SK-N-SH (cell line): Measurements from ENCODE around the gene SLC9A7. TPM values are rescaled to one million over a fixed set of nuclear protein-coding genes. Genes with fewer than 3 reads are reported as not detected.

ENCODE experiments used
- CTCF ChIA-PET: fragments of 300-600, 350-600 bp; formaldehyde crosslinking; extraction: SDS; loops from one replicate; lab custom pipeline; 2021; lab: Yijun Ruan, JAX
- POLR2A ChIA-PET: fragments of 350-600 bp; sonication (Branson Sonifier 250); formaldehyde crosslinking; extraction: SDS; loops from one replicate; lab custom pipeline; 2020; ENCODE audit warnings: antibody characterized with exemption, inconsistent platforms; lab: Yijun Ruan, JAX
- DNase-seq: peaks from one replicate; pipeline ENCODE4 v3.0.0; 2012
- H2AFZ ChIP-seq: fragments of 200-600 bp; sonication (generic); 2 replicates; pipeline ENCODE4 v1.8.1; 2016; ENCODE audit warnings: antibody characterized with exemption, mild to moderate bottlenecking, low read depth
- H3F3A ChIP-seq: fragments of 200-600 bp; sonication (generic); replicated peaks from 2 replicates; pipeline ENCODE3; 2016; ENCODE audit warnings: antibody characterized with exemption, mild to moderate bottlenecking; ENCODE audit not compliant: insufficient read depth
- H3K27ac ChIP-seq, 2 experiments: fragments of 200-500 bp in 1 of 2; fragments of 200-600 bp in 1 of 2; sonication (Bioruptor generic) in 1 of 2; sonication (generic), shearing (Covaris generic) in 1 of 2; 2 replicates each; pipeline versions ENCODE4 v1.5.1 to v1.6.1; 2014 to 2016; ENCODE audit warnings: low read depth in 2 of 2, inconsistent platforms in 1 of 2, low read length in 1 of 2, mild to moderate bottlenecking in 1 of 2, mixed read lengths in 1 of 2
- H3K27me3 ChIP-seq: fragments of 200-600 bp; sonication (generic), shearing (Covaris generic); 2 replicates; pipeline ENCODE4 v1.6.1; 2016; ENCODE audit warnings: mixed run types; ENCODE audit not compliant: insufficient read depth
- H3K36me3 ChIP-seq, 2 experiments: fragments of 200-500 bp in 1 of 2; fragments of 200-600 bp in 1 of 2; sonication (Bioruptor generic) in 1 of 2; sonication (generic) in 1 of 2; replicated peaks in 1 of 2; 2 replicates each; pipeline versions ENCODE3 to v1.5.1; 2014 to 2016; ENCODE audit warnings: low read length in 1 of 2, mild to moderate bottlenecking in 1 of 2; ENCODE audit not compliant: insufficient read depth in 2 of 2, control insufficient read depth in 1 of 2
- H3K4me1 ChIP-seq, 2 experiments: fragments of 200-500 bp in 1 of 2; fragments of 200-600 bp in 1 of 2; sonication (Bioruptor generic) in 1 of 2; sonication (generic), shearing (Covaris generic) in 1 of 2; 2 replicates each; pipeline versions ENCODE4 v1.5.1 to v1.6.1; 2014 to 2016; ENCODE audit warnings: low read depth in 1 of 2, low read length in 1 of 2, mixed run types in 1 of 2; ENCODE audit not compliant: insufficient read depth in 2 of 2, control insufficient read depth in 1 of 2
- H3K4me2 ChIP-seq: fragments of 200-600 bp; sonication (generic), shearing (Covaris generic); 2 replicates; pipeline ENCODE4 v1.6.1; 2017; ENCODE audit warnings: mixed run types
- H3K4me3 ChIP-seq, 2 experiments: fragments of 200-500 bp in 1 of 2; fragments of 200-600 bp in 1 of 2; sonication (Bioruptor generic) in 1 of 2; sonication (generic), shearing (Covaris generic) in 1 of 2; 2 replicates each; pipeline versions ENCODE4 v1.5.1 to v1.8.1; 2014 to 2016; ENCODE audit warnings: low read depth in 2 of 2, inconsistent platforms in 1 of 2, low read length in 1 of 2, mild to moderate bottlenecking in 1 of 2, mixed read lengths in 1 of 2, moderate library complexity in 1 of 2
- H3K79me2 ChIP-seq: fragments of 200-600 bp; sonication (generic); 2 replicates; pipeline ENCODE4 v1.8.1; 2017; ENCODE audit warnings: mild to moderate bottlenecking; ENCODE audit not compliant: insufficient read depth
- H3K9ac ChIP-seq: fragments of 200-600 bp; sonication (generic); 2 replicates; pipeline ENCODE4 v1.6.1; 2017; ENCODE audit warnings: mixed run types
- H3K9me2 ChIP-seq: fragments of 200-600 bp; sonication (generic); 2 replicates; pipeline ENCODE4 v1.6.1; 2017; ENCODE audit warnings: mixed run types
- H3K9me3 ChIP-seq: fragments of 200-600 bp; sonication (generic); 2 replicates; pipeline ENCODE4 v1.6.1; 2017; ENCODE audit warnings: mixed run types, mild to moderate bottlenecking, moderate library complexity
- H4K20me1 ChIP-seq: fragments of 200-600 bp; sonication (generic); 2 replicates; pipeline ENCODE4 v1.6.1; 2017; ENCODE audit warnings: mild to moderate bottlenecking, mixed run types; ENCODE audit not compliant: insufficient read depth
- CHD2 ChIP-seq: fragments of 150-350 bp; IDR thresholded peaks from 2 replicates; pipeline ENCODE4 v1.6.1; 2018; ENCODE audit warnings: low read length; ENCODE audit not compliant: partially characterized antibody
- ELF1 ChIP-seq: IDR thresholded peaks from 2 replicates; pipeline ENCODE4 v1.4.0; 2012
- EP300 ChIP-seq, 2 experiments: IDR thresholded peaks; 2 replicates each; pipeline versions ENCODE4 v1.4.0 to v1.6.1; 2012; ENCODE audit warnings: borderline replicate concordance in 1 of 2, low read depth in 1 of 2, low read length in 1 of 2
- FOSL2 ChIP-seq: IDR thresholded peaks from 2 replicates; pipeline ENCODE4 v1.4.0; 2012; ENCODE audit warnings: low read depth, mild to moderate bottlenecking, moderate library complexity, borderline replicate concordance
- GABPA ChIP-seq: IDR thresholded peaks from 2 replicates; pipeline ENCODE4 v1.4.0; 2012; ENCODE audit warnings: low read depth, mild to moderate bottlenecking
- JUND ChIP-seq: IDR thresholded peaks from 2 replicates; pipeline ENCODE4 v1.4.0; 2012
- MEF2A ChIP-seq: IDR thresholded peaks from 2 replicates; pipeline ENCODE4 v1.4.0; 2012; ENCODE audit warnings: low read depth, borderline replicate concordance
- NFIC ChIP-seq: IDR thresholded peaks from 2 replicates; pipeline ENCODE4 v1.4.0; 2012; ENCODE audit warnings: borderline replicate concordance
- NRF1 ChIP-seq: IDR thresholded peaks from 2 replicates; pipeline ENCODE4 v1.6.1; 2012; ENCODE audit warnings: low read depth, mild to moderate bottlenecking, low read length
- POLR2AphosphoS5 ChIP-seq: IDR thresholded peaks from 2 replicates; pipeline ENCODE4 v1.6.1; 2012; ENCODE audit warnings: low read depth, low read length
- RAD21 ChIP-seq: IDR thresholded peaks from 2 replicates; pipeline ENCODE4 v1.6.1; 2012; ENCODE audit warnings: mild to moderate bottlenecking, low read length
- RFX5 ChIP-seq: IDR thresholded peaks from 2 replicates; pipeline ENCODE4 v1.6.1; 2012; ENCODE audit warnings: mild to moderate bottlenecking, improper control_type of control experiment, low read length
- RXRA ChIP-seq: IDR thresholded peaks from 2 replicates; pipeline ENCODE4 v1.4.0; 2012; ENCODE audit warnings: low read depth, mild to moderate bottlenecking, borderline replicate concordance
- SIN3A ChIP-seq: IDR thresholded peaks from 2 replicates; pipeline ENCODE4 v1.6.1; 2012; ENCODE audit warnings: low read depth, mild to moderate bottlenecking, low read length, moderate library complexity, borderline replicate concordance
- SMC3 ChIP-seq: IDR thresholded peaks from 2 replicates; pipeline ENCODE4 v1.6.1; 2012; ENCODE audit warnings: low read depth, low read length, improper control_type of control experiment
- TAF1 ChIP-seq: IDR thresholded peaks from 2 replicates; pipeline ENCODE4 v1.6.1; 2012; ENCODE audit warnings: low read depth, mild to moderate bottlenecking, low read length, moderate library complexity, borderline replicate concordance
- WGBS: methylation state at CpG from one replicate; pipeline ENCODE4 v1.1.6; 2017; ENCODE audit warnings: low lambda C conversion rate; 5-methylcytosine and 5-hydroxymethylcytosine counted together
- polyA plus RNA-seq, 3 experiments: library from polyadenylated mRNA; depleted of rRNA; stranded (reverse); fragments of >200 nt; gene quantifications; 2 replicates each; pipeline ENCODE4 v1.2.3, GENCODE V29; 2012
- TF ChIP-seq, protein P1 (sequence below): IDR thresholded peaks from 2 replicates; pipeline ENCODE4 v1.4.0; 2012; ENCODE audit warnings: low read depth
- TF ChIP-seq, protein P2 (sequence below): fragments of 200-600 bp; sonication (generic); IDR thresholded peaks from 2 replicates; pipeline ENCODE4 v1.6.1; 2017; ENCODE audit warnings: antibody characterized with exemption, mild to moderate bottlenecking, moderate library complexity

The SLC9A7 gene
- polyA plus RNA-seq, 1 of the 3 experiments (the other 2 are of a cell fraction): 10.5 TPM

DNA sequence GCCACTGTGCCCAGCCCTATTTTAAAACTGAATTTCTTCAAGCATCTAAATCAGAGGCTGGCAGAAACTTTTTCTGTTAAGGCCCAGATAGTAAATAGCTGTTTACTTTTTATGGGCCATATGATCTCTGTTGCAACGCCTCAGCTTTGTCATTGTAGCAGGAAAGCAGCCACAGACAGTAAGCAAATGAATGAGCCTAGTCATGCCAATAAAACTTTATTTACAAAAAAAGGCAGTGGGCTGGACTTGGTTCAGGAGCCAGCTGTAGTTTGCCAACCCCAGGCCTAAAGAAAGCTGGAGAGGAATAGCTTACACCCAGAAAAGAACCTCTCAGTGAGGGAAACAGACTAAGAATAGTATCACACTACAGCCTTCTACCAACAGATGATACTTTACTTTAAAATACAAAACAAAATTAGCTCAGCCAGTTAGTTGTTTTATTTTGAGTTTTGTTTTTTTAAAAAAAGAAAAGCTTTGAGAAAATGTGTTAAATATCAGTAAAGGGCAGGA, 159.8 kb downstream of the SLC9A7 start:
- no peaks in the 10 kb centered on the region for H3K9me2 ChIP-seq
- H3K27me3 ChIP-seq: peaks cover 5% of the 10 kb centered on the region; the same call in 1 of the 2 replicates
- no peak for DNase-seq
- H2AFZ ChIP-seq: no peak overlapping the region
- ChIA-PET CTCF (interaction anchor here (0.5 to 1.6 kb wide), 3 partner anchors 9 to 289 kb away, joined by 3 to 4 read pairs (median 3); no protein-coding TSS in a partner anchor), POLR2A (no interaction called here)
- no peak overlapping the region for H3K4me2 ChIP-seq
- H3K4me3 ChIP-seq: no peak overlapping the region
- 55% methylated on average over 1 of the region's 1 CpG for WGBS
- H3K79me2 ChIP-seq: peaks cover under 1% of the 10 kb centered on the region; the same call in 1 of the 2 replicates
- H4K20me1 ChIP-seq: no peaks in the 10 kb centered on the region
- H3K4me1 ChIP-seq: peaks cover 0 to 21% of the 10 kb centered on the region in 2 experiments; a peak in 1 of 4 replicates
- H3K27ac ChIP-seq: no peak overlapping the region; a peak in 1 of 4 replicates
- TF ChIP-seq JUND (no peak), NFIC (no peak), MEF2A (no peak), EP300 (IDR thresholded peaks at IDR 0.05; ENCODE audit: borderline replicate concordance in 1 of 2, low read depth in 1 of 2, low read length in 1 of 2) (no peak), SIN3A (no peak), GABPA (no peak), FOSL2 (no peak), POLR2AphosphoS5 (no peak), NRF1 (no peak), RFX5 (no peak), CHD2 (no peak), TAF1 (no peak)
- TF ChIP-seq, protein P1, sequence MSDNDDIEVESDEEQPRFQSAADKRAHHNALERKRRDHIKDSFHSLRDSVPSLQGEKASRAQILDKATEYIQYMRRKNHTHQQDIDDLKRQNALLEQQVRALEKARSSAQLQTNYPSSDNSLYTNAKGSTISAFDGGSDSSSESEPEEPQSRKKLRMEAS: no peak
- TF ChIP-seq, protein P2, sequence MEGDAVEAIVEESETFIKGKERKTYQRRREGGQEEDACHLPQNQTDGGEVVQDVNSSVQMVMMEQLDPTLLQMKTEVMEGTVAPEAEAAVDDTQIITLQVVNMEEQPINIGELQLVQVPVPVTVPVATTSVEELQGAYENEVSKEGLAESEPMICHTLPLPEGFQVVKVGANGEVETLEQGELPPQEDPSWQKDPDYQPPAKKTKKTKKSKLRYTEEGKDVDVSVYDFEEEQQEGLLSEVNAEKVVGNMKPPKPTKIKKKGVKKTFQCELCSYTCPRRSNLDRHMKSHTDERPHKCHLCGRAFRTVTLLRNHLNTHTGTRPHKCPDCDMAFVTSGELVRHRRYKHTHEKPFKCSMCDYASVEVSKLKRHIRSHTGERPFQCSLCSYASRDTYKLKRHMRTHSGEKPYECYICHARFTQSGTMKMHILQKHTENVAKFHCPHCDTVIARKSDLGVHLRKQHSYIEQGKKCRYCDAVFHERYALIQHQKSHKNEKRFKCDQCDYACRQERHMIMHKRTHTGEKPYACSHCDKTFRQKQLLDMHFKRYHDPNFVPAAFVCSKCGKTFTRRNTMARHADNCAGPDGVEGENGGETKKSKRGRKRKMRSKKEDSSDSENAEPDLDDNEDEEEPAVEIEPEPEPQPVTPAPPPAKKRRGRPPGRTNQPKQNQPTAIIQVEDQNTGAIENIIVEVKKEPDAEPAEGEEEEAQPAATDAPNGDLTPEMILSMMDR: no peak
- H3K36me3 ChIP-seq: no peaks in the 10 kb centered on the region
- no peaks in the 10 kb centered on the region for H3F3A ChIP-seq
- H3K9me3 ChIP-seq: no peaks in the 10 kb centered on the region
- no peak overlapping the region for H3K9ac ChIP-seq

DNA sequence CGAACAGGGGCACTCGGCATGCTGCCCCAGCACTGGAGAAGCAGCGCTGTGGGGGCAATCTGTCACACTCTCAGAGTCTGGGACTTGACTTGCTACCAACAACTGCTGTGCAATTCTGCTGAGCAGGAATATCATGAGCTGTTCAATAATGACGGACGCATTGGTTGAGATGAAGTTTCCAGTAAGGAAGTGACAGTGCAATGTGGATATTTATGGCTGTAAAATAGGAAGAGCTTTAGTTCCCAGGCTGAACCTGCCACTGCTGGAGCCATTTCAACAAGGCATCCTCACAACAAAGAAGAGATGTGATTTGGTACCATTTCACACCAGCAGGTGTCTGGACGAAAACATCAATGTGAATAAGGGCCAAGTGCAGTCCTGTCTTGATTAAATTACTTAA, 161.1 kb downstream of the SLC9A7 start:
- peaks cover 4% of the 10 kb centered on the region; the same call in 1 of the 2 replicates for H3K79me2 ChIP-seq
- no peaks in the 10 kb centered on the region for H3K9me2 ChIP-seq
- no peak overlapping the region for H2AFZ ChIP-seq
- peaks cover 5% of the 10 kb centered on the region; the same call in 1 of the 2 replicates for H3K27me3 ChIP-seq
- no peak overlapping the region for H3K4me2 ChIP-seq
- no peak for DNase-seq
- H3K27ac ChIP-seq: peak overlapping the region in 1 of 2 experiments; percentile 73; a peak in 1 of 4 replicates
- H3K9ac ChIP-seq: no peak overlapping the region
- peaks cover 0 to 18% of the 10 kb centered on the region in 2 experiments; a peak in 1 of 4 replicates for H3K4me1 ChIP-seq
- H3K4me3 ChIP-seq: no peak overlapping the region
- no peaks in the 10 kb centered on the region for H3K36me3 ChIP-seq
- H3K9me3 ChIP-seq: no peaks in the 10 kb centered on the region
- H3F3A ChIP-seq: no peaks in the 10 kb centered on the region
- TF ChIP-seq RFX5 (no peak), ELF1 (no peak), RXRA (no peak), RAD21 (no peak), SMC3 (no peak)
- 50% methylated on average over 6 of the region's 6 CpGs for WGBS
- ChIA-PET POLR2A (no interaction called here), CTCF (interaction anchor here (1.2 to 1.6 kb wide), 3 partner anchors 13 to 25 kb away, joined by 3 to 4 read pairs (median 3); no protein-coding TSS in a partner anchor)
- H4K20me1 ChIP-seq: no peaks in the 10 kb centered on the region
